Fibroblast of lung (primary cell): ENCODE results near the gene YPEL3. TPM values are rescaled to one million over a fixed set of nuclear protein-coding genes. Genes with fewer than 3 reads are reported as not detected.

Source experiments
- DNase-seq, 2 donors: peaks; one replicate each; pipeline versions ENCODE4 v3.0.0 to v3.0.0-alpha.2; 2010; ENCODE audit warnings: low read depth in 2 of 2
- H2AFZ ChIP-seq: 2 replicates; pipeline ENCODE4 v1.5.1; 2012; ENCODE audit warnings: low read length, control low read depth, inconsistent platforms
- H3K27ac ChIP-seq: 2 replicates; pipeline ENCODE4 v1.5.1; 2011; ENCODE audit warnings: low read length, control low read depth; ENCODE audit not compliant: insufficient read depth
- H3K27me3 ChIP-seq: 2 replicates; pipeline ENCODE4 v1.5.1; 2011; ENCODE audit warnings: mild to moderate bottlenecking, low read length; ENCODE audit not compliant: control insufficient read depth, insufficient read depth
- H3K36me3 ChIP-seq: 2 replicates; pipeline ENCODE4 v1.5.1; 2011; ENCODE audit warnings: low read length; ENCODE audit not compliant: control insufficient read depth, insufficient read depth
- H3K4me1 ChIP-seq: 2 replicates; pipeline ENCODE4 v1.5.1; 2011; ENCODE audit warnings: low read length; ENCODE audit not compliant: control insufficient read depth, insufficient read depth; ENCODE audit errors: extremely low read depth
- H3K4me2 ChIP-seq: 2 replicates; pipeline ENCODE4 v1.5.1; 2011; ENCODE audit warnings: low read length, control low read depth; ENCODE audit not compliant: insufficient read depth; ENCODE audit errors: extremely low read depth
- H3K4me3 ChIP-seq, 4 experiments: fragments of 200-600 bp in 1 of 4; sonication (generic) in 1 of 4; replicated peaks in 1 of 4; 2 replicates each; pipeline ENCODE4 v1.5.1; 2011 to 2016; ENCODE audit warnings: low read length in 4 of 4, low read depth in 3 of 4, mild to moderate bottlenecking in 3 of 4, control low read depth in 2 of 4, inconsistent platforms in 1 of 4, mixed read lengths in 1 of 4; ENCODE audit not compliant: insufficient read depth in 1 of 4; ENCODE audit errors: control extremely low read depth in 1 of 4
- H3K79me2 ChIP-seq: 2 replicates; pipeline ENCODE4 v1.5.1; 2012; ENCODE audit warnings: mild to moderate bottlenecking, low read length, inconsistent platforms; ENCODE audit not compliant: control insufficient read depth, insufficient read depth
- H3K9ac ChIP-seq: 2 replicates; pipeline ENCODE4 v1.5.1; 2011; ENCODE audit warnings: mild to moderate bottlenecking, low read length, control low read depth; ENCODE audit not compliant: insufficient read depth
- H3K9me3 ChIP-seq: 2 replicates; pipeline ENCODE4 v1.5.1; 2012; ENCODE audit warnings: low read depth, low read length; ENCODE audit not compliant: control insufficient read depth, insufficient read depth
- H4K20me1 ChIP-seq: 2 replicates; pipeline ENCODE4 v1.5.1; 2011; ENCODE audit warnings: low read length; ENCODE audit not compliant: control insufficient read depth, insufficient read depth; ENCODE audit errors: extremely low read depth
- EZH2 ChIP-seq: IDR thresholded peaks from 2 replicates; pipeline ENCODE4 v1.5.1; 2012; ENCODE audit warnings: low read length, control low read depth, mild to moderate bottlenecking; ENCODE audit errors: missing control alignments
- polyA plus RNA-seq, 2 donors: library from polyadenylated mRNA; depleted of rRNA in 1 of 2; stranded (reverse) in 1 of 2; unstranded in 1 of 2; fragments of >200 nt; gene quantifications; 2 replicates each; pipeline ENCODE4 v1.2.1, GENCODE V29; 2011 to 2012; ENCODE audit warnings: missing spikeins in 1 of 2
- total RNA-seq: library from RNA; depleted of rRNA; stranded (reverse); fragments of >200 nt; gene quantifications from 2 replicates; pipeline ENCODE4 v1.2.1, GENCODE V29; 2014
- TF ChIP-seq, protein P1 (sequence below), 2 donors: IDR thresholded peaks in 1 of 2; conservative IDR thresholded peaks in 1 of 2; 1 replicate in 1 of 2; 2 replicates in 1 of 2; pipeline ENCODE4 v1.5.1; 2011 to 2012; ENCODE audit warnings: low read length in 2 of 2, control low read depth in 1 of 2, inconsistent platforms in 1 of 2, low read depth in 1 of 2, mild to moderate bottlenecking in 1 of 2

YPEL3 gene
- total and polyA plus RNA-seq, 2 donors (not counting 1 experiment from before 2014, with no cell fraction given), result 16.0 to 21.4 TPM

DNA sequence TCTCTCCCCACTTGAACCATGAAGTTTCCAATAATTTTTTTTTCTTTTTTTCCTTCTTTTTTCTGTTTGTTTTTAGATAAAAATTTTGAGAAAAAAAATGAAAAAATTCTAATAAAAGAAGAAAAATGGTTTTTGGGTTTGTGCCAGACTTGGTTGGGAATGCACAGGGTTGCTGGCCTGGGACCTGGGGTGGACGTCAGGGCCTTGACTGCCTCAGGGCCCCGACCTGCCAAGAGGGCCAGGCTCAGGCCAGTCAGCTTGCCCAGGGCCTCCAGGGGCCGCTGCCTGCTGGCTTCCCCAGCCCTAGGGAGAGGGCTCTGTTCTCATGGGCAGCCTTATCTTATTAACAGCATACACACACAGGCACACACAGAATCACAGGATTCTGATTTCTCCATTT lies 10.8 kb downstream of the YPEL3 start:
- Histone ChIP-seq H3K79me2 (peaks cover 7% of the 10 kb centered on the region), H4K20me1 (no peaks in the 10 kb centered on the region), H3K4me1 (peaks cover 4% of the 10 kb centered on the region), H3K27ac (no peak overlapping the region), H3K27me3 (no peaks in the 10 kb centered on the region), H3K4me2 (no peak overlapping the region), H3K9me3 (no peaks in the 10 kb centered on the region), H2AFZ (no peak overlapping the region), H3K36me3 (peaks cover 39% of the 10 kb centered on the region), H3K9ac (no peak overlapping the region), H3K4me3 (no peak overlapping the region)
- TF ChIP-seq, protein P1, sequence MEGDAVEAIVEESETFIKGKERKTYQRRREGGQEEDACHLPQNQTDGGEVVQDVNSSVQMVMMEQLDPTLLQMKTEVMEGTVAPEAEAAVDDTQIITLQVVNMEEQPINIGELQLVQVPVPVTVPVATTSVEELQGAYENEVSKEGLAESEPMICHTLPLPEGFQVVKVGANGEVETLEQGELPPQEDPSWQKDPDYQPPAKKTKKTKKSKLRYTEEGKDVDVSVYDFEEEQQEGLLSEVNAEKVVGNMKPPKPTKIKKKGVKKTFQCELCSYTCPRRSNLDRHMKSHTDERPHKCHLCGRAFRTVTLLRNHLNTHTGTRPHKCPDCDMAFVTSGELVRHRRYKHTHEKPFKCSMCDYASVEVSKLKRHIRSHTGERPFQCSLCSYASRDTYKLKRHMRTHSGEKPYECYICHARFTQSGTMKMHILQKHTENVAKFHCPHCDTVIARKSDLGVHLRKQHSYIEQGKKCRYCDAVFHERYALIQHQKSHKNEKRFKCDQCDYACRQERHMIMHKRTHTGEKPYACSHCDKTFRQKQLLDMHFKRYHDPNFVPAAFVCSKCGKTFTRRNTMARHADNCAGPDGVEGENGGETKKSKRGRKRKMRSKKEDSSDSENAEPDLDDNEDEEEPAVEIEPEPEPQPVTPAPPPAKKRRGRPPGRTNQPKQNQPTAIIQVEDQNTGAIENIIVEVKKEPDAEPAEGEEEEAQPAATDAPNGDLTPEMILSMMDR (conservative IDR thresholded peaks at IDR 0.05 in 1 of 2, IDR thresholded peaks at IDR 0.05 in 1 of 2; ENCODE audit: low read depth in 1 of 2, low read length in 2 of 2), result no peak
- no peak for TF ChIP-seq EZH2
- no peak for DNase-seq

DNA sequence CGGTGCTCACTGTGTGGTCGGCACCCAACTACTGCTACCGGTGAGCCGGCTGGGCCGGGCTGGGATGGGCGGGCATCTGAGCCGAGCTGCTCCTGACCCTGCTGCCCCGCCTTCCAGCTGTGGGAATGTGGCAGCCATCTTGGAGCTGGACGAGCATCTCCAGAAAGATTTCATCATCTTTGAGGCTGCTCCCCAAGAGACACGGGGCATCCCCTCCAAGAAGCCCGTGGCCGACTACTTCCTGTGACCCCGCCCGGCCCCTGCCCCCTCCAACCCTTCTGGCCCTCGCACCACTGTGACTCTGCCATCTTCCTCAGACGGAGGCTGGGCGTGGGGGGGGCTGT lies 11.2 kb downstream of the YPEL3 start:
- peaks cover 2% of the 10 kb centered on the region for H3K4me1 ChIP-seq
- H4K20me1 ChIP-seq, result no peaks in the 10 kb centered on the region
- H3K36me3 ChIP-seq, result peaks cover 41% of the 10 kb centered on the region
- H3K9me3 ChIP-seq, result no peaks in the 10 kb centered on the region
- H3K4me2 ChIP-seq, result no peak overlapping the region
- H3K9ac ChIP-seq, result no peak overlapping the region
- peaks cover 10% of the 10 kb centered on the region for H3K79me2 ChIP-seq
- no peaks in the 10 kb centered on the region for H3K27me3 ChIP-seq
- H3K27ac ChIP-seq, result no peak overlapping the region
- H3K4me3 ChIP-seq, result no peak overlapping the region
- DNase-seq, result peak in 1 of 2 donors; percentile 30
- TF ChIP-seq EZH2, result no peak
- TF ChIP-seq, protein P1 (conservative IDR thresholded peaks at IDR 0.05 in 1 of 2, IDR thresholded peaks at IDR 0.05 in 1 of 2; ENCODE audit: low read depth in 1 of 2, low read length in 2 of 2), result no peak
- no peak overlapping the region for H2AFZ ChIP-seq

DNA sequence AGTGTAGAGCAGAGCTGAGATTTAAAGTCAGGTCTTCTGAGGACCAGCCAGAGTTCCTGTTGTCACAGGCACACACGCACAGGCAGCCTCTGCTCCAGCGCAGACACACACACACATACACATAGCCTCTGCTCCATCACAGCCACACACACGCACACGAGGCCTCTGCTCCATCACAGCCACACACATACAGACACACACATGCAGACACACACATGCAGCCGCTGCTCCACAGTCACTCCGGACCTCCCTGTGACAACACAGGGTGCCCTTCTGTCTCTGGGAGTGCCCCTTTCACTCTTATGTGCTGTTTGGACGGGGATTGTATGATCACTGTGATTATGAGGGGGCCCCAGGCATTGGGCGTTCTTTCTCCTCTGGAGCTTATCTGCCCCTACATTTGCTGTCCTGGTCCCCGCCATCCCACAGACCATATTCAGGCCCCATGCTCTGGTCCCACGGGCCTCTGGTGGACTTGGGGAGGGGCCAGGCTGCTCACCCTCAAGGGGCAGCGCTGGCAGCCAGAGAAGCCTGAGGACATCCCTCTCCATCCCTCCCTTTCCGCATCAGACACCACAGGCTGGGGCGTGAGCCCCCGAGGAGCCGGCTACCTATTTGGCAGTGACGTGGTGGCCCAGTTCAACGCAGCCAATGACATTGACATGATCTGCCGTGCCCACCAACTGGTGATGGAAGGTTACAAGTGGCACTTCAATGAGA lies 11.8 kb downstream of the YPEL3 start:
- no peaks in the 10 kb centered on the region for H3K9me3 ChIP-seq
- TF ChIP-seq, protein P1 (conservative IDR thresholded peaks at IDR 0.05 in 1 of 2, IDR thresholded peaks at IDR 0.05 in 1 of 2; ENCODE audit: low read depth in 1 of 2, low read length in 2 of 2), result no peak
- H3K4me3 ChIP-seq, result no peak overlapping the region
- H3K79me2 ChIP-seq, result peaks cover 16% of the 10 kb centered on the region
- no peak for DNase-seq
- H3K36me3 ChIP-seq, result peaks cover 47% of the 10 kb centered on the region
- H3K27me3 ChIP-seq, result no peaks in the 10 kb centered on the region
- peaks cover 2% of the 10 kb centered on the region for H3K4me1 ChIP-seq
- H4K20me1 ChIP-seq, result no peaks in the 10 kb centered on the region
- H3K27ac ChIP-seq, result no peak overlapping the region
- no peak overlapping the region for H2AFZ ChIP-seq
- no peak overlapping the region for H3K9ac ChIP-seq
- no peak overlapping the region for H3K4me2 ChIP-seq
